ENCODE data around the gene TTLL1. TPM values are rescaled to one million over a fixed set of nuclear protein-coding genes. Genes with fewer than 3 reads are reported as not detected.

The TTLL1 gene
- total RNA-seq, 1 donor = 12.9 TPM

DNA sequence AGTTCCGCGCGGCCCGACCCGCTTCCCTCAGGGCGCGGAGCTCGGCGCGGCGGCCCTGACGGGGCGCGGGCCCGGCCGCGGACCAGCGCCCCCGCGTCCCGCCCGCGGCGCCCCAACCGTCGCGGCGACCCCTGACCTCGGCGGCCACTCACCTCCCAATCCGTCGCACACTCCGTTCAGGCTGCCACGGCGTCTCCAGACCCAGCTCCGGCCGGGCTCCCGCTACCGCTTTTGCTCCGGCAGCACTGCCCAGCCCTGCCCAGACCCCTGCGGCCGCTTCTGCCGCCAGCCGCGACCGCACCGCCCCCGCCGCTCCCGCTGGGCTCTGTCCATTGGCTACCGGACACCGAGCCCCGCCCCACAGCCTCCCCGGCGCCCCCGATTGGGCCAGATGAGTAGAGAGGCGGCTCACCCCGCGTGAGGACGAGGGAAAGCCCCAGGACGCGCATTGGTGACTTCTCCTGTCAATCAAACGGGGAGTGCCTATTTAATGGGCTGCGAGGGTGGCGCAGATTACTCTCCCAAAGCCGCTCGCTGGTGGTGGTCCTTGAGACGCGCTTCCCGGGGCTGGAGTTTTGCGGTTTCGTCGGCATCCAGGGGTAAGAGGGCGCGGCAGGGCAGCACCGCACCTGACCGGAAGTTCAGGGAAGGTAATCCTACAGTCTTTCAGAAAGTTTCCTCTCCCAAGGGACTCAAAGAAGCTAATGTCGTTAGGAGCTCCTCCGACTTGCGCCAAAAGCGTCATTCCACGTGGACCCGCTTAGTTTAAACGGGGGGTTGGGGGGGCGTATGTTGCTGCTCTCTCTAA lies 74.1 kb downstream of the TTLL1 start, which contains the start of gene PACSIN2:
TSS of gene PACSIN2 (minus strand) at position 281 of the 808 bp plus-strand sequence. CDS start 103,069 bp downstream, outside the sequence.
- peak; percentile 86 to 99 (median 97) for DNase-seq (ENCODE audit: low read depth in 2 of 3, low spot score in 2 of 3)

GRCh38 chr22:43014316-43014868 lies 74.8 kb downstream of the TTLL1 start:
- DNase-seq (ENCODE audit: low read depth in 2 of 3, low spot score in 2 of 3) = peak in 2 of 3 donors; percentile 18 to 35

GRCh38 chr22:43013355-43014315 lies 75.6 kb downstream of the TTLL1 start:
- peak; percentile 17 to 61 (median 45) for DNase-seq (ENCODE audit: low read depth in 2 of 3, low spot score in 2 of 3)

GRCh38 chr22:43012390-43012789 lies 76.8 kb downstream of the TTLL1 start:
- DNase-seq (ENCODE audit: low read depth in 2 of 3, low spot score in 2 of 3) = no peak

DNA sequence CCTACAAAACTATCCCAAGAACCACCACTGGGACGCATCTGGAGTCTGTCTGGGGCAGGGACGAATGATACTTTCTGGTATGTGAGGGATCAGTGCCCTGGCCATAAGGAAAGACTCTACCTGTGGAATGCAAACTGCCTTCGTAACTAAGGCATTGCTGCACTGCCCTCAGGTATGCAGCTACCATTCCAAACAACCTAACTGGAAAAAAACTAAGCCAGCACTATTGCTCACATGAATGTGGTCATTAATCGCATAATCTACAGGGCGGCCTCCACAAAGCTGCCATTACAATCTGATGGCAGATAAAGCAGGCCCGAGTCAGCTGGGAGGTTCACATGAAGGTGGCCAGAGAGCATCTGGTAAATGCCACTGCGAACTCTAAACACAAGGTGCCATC lies 78.1 kb downstream of the TTLL1 start:
- no peak for DNase-seq (ENCODE audit: low read depth in 2 of 3, low spot score in 2 of 3)

DNA sequence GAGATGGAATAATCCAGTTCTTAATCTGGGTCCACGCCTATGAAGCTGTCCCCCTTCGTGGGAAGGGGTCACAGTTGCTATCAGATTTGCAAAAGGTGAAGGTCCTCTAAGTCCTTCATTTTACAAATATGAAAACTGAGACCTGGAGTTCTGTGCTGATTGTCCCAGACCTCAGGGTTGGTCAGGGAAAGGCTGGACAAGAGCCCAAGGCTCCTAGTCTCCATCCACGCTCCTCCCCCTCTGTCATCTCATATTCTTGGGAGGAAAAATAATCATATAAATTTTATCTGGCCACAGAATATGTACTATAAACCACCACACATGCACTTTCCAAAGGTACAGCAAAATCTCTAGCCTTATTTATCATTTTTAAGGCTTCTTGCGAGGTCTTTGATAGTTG lies 79.7 kb downstream of the TTLL1 start:
- no peak for DNase-seq (ENCODE audit: low read depth in 2 of 3, low spot score in 2 of 3)

- no peak for DNase-seq (ENCODE audit: low read depth in 2 of 3, low spot score in 2 of 3)
These were observed 80.3 kb downstream of the TTLL1 start for GRCh38 chr22:43008921-43009320.

DNA sequence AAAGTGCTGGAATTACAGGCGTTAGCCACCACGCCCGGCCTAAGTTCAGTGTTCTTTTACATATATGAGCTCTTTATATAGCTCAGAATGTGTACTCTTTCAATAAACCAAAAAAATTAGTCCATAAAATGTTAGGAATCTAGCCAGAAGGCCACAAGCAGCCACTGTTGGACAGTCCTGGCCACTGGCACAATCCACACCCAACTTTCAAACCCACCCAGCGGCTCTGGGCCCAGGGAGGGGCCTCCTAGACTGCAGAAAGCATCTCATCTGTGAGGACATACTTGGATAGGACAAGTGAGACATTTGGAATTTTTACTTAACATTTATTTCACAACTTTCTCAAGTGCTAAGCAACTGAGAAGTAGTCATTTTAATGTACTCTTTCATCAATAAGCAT lies 80.7 kb downstream of the TTLL1 start:
- no peak for DNase-seq (ENCODE audit: low read depth in 2 of 3, low spot score in 2 of 3)

DNA sequence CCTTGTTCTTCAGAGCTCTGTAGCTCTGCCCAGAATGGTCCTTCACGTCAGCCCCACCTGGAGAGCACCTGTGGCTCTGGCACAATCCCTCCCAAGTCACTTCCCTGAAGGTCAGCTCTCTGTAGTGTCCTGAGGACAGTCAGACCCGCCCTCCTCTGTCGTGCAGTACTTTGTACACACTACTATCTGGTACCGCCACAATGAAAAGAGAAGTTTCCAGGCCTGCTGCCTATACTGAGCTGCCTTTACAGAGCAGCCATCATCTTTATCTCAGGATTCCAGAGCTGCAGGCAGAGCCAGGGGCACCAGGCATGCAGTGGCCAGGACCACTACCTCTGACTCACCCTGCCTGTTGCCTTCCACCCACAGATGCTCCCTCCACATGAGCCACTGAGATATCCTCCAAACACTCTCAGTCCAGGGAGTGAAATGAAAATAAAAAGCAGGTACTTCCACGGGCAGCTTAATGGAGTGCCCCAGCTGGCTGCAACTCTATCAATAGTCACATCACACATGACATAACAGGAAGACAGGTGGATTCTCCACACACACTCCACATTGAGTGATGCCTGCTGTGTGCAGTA lies 81.6 kb downstream of the TTLL1 start:
- peak in 2 of 3 donors; percentile 56 to 69 for DNase-seq (ENCODE audit: low read depth in 2 of 3, low spot score in 2 of 3)

DNA sequence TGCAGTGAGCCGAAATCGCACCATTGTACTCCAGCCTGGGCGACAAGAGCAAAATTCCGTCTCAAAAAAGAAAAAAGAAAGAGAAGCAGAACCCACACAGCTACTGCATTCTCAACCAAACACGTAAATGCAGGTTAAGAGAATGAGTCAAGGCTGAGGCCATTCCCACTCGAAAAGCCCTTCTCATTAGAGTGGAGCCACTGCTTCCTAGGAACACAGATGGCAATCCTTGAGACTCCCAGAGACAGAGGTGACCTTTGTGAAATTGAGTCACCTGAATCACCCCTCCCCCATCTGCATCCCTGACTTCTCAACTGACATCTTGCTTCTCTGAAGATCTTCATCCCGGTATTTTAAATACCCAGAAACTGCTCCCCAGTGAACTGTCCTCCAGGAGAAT lies 82.4 kb downstream of the TTLL1 start:
- DNase-seq (ENCODE audit: low read depth in 2 of 3, low spot score in 2 of 3) = no peak

DNA sequence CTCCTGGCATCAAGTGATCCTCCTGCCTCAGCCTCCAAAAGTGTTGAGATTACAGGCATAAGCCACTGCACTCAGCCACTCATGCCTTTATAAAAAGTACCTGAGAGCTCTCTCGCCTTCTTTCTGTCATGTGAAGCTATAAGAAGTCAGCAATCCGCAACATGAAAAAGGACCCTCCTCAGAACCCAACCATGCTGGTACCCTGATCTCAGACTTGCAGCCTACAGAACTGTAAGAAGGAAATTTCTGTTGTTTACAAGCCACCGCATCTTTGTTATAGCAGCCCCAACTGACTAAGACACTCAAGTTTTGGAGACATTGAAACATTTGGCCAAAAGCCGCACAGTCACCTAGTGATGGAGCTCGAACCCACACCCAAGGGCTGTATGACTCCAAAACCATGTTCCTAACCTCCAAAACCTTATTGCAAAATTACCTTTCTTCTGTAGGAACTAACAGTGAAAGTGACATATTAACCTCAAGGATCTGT lies 83.1 kb downstream of the TTLL1 start:
- no peak for DNase-seq (ENCODE audit: low read depth in 2 of 3, low spot score in 2 of 3)

DNA sequence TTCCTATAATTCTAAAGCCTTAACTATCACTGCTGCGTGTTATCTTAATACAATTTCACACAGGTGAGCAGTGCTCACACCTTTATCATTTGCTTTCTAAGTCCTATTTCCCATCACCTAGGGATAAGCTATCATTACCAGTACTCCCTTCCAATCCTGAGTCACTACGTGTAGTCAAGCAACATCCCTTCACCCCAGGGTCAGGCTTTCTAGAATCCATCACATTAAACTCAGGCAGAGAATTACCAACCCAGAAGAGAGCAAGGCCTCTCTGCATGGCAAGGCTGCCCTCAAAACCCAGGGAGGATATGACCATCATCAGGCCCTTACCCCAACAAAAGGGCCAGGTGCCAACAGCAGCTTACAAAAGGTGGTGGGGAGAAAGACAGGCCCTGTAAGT lies 84.1 kb downstream of the TTLL1 start:
- DNase-seq (ENCODE audit: low read depth in 2 of 3, low spot score in 2 of 3) = no peak

DNA sequence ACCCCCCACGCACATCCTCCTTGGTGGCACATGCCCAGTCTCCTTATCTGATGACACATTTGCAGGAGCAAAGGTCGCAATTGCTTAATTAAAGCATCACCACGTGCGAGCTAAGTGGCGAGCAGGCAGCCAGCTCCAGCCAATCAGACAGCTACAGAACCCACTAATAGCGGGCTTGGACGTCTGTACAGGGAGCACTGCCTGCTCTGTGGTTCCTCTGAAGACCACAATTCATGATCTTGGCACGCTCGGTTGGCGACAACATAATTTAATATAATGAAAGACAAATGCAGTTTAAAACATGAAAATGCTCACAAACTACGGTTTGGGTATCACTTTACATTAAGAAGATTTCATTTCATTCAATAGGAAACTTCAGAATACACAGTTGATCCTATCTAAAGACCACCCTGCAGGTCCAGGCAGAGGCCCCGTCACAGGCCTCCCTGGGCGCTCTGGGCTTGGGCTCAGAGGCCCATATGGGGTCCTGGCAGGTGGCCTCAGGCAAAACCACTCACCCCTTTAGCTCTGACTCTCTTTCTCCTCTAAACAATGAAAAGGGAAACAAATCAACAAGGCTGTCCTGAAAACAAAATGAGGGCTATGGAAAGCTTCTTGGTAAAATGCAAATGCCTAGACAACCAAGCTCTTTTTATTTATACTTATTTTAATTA lies 84.7 kb downstream of the TTLL1 start:
- DNase-seq (ENCODE audit: low read depth in 2 of 3, low spot score in 2 of 3) = peak in 2 of 3 donors; percentile 56 to 59

- DNase-seq (ENCODE audit: low read depth in 2 of 3, low spot score in 2 of 3) = no peak
These were observed 87.0 kb downstream of the TTLL1 start for GRCh38 chr22:43002202-43002586.

DNA sequence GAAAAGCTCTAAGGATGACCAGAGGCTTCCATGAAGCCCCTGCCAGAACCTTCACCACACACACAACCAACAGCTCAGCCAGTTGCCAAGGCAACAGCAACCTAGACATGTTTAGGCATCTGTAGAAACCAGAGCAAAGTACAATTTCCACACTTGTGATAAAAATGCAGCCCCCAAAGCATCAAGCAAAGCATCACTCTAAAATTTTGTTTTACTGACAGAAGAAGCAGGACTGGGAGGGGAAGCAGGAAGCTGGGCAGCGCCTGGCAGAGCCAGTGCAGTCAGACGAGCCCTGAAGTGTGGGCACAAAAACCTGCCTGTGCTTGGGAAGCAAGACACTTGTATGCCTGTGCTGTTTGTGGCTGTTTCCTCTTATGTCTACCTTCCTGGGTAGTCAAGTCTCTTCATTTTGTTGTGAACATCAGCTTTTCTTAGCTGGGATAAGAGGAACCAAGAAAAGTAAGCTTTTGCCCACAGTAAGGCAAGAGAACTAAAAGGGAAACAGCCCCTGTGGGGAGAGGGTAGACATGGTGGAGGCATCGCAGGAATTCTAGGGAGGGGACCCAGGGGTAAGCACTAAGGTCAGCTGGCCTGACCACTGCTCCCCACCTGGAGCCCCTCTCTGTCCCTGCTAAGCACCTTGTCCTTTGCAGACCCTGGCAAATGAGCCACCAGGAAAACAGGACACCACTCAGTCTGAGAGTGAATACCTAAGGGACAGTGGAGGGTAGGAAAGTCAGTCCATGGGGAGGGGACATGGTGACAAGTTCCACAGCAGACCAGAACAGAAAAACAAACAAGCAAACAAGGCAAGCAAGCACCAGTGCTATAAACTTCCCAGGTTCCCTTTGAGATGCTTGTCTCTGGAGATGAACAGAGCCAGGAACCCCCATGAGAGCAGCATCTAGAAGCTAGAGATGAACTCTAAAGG lies 87.7 kb downstream of the TTLL1 start:
- peak in 2 of 3 donors; percentile 20 to 49 for DNase-seq (ENCODE audit: low read depth in 2 of 3, low spot score in 2 of 3)

- peak in 1 of 3 donors; percentile 39 for DNase-seq (ENCODE audit: low read depth in 2 of 3, low spot score in 2 of 3)
These were observed 88.6 kb downstream of the TTLL1 start for GRCh38 chr22:43000441-43001175.

DNA sequence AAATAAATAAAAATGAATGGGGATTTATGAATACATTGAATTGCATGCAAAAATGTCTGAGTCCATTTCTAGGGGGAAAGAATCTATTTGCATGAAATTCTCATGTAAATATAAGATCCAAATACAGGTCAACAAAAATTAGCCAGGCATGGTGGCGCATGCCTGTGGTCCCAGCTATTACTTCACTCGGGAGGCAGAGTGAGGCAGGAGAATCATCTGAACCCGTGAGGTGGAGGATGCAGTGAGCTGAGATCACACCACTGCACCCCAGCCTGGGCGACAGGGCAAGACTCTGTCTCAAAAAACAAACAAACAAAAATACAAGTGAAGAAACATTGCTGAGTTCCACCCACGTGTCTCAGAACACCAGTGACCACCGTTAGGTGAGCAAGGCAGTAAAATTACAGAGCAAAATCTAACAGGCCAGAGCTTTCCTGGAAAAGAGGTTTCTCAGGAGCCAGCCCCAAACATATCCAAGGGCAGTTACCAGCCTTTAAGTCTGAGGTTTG lies 91.6 kb downstream of the TTLL1 start:
- no peak for DNase-seq (ENCODE audit: low read depth in 2 of 3, low spot score in 2 of 3)
